Sigmoid colon (tissue), 4 donors: ENCODE measurements around the gene TBC1D20.

ENCODE experiments used
- CTCF ChIP-seq, 4 experiments: fragments of 450-650 bp in 3 of 4; fragments of 200-600 bp in 1 of 4; IDR thresholded peaks; one replicate each; pipeline ENCODE4 v1.5.1; 2016 to 2019; ENCODE audit warnings: antibody characterized with exemption in 4 of 4, mild to moderate bottlenecking in 3 of 4, moderate library complexity in 2 of 4
- POLR2A ChIP-seq, 2 donors: fragments of 450-650 bp; IDR thresholded peaks; one replicate each; pipeline ENCODE4 v1.6.1; 2016; ENCODE audit warnings: antibody characterized with exemption in 2 of 2, mild to moderate bottlenecking in 2 of 2, moderate library complexity in 2 of 2
- POLR2AphosphoS5 ChIP-seq, 4 donors: sonication (generic); formaldehyde crosslinking; IDR thresholded peaks; one replicate each; pipeline ENCODE4 v1.6.1; 2017; ENCODE audit warnings: antibody characterized with exemption in 4 of 4

- TF ChIP-seq CTCF (IDR thresholded peaks at IDR 0.05) (no peak), POLR2A (IDR thresholded peaks at IDR 0.05) (no peak), POLR2AphosphoS5 (IDR thresholded peaks at IDR 0.05) (no peak)
These were observed 19.0 kb downstream of the TBC1D20 start for GRCh38 chr20:443223-443775.
